ENCODE results near the gene FOXE1. TPM values are rescaled to one million over a fixed set of nuclear protein-coding genes. Genes with fewer than 3 reads are reported as not detected.

Gene FOXE1
- total RNA-seq, 1 experiment from 2014 or later, result 0.82 TPM

- POLR2A ChIA-PET, result no interaction called here
- H3K4me3 ChIP-seq (ENCODE audit: low read depth in 2 of 2, low read length in 2 of 2), result no peak overlapping the region
Measured at GRCh38 chr9:97866848-97867247, 13.8 kb downstream of the FOXE1 start.

GRCh38 chr9:97868859-97869258 is 15.8 kb downstream of the FOXE1 start:
- intact Hi-C loops (cut with micrococcal nuclease; ENCODE audit: unreplicated experiment) (no loop called here), in situ Hi-C loops (cut with HindIII; ENCODE audit: low pct_unique_long_range_greater_than_20kb, low sequenced_read_pairs) (no loop called here)
- DNase-seq (ENCODE audit: low read depth, low spot score) (no peak), ATAC-seq (no peak)
- H3K4me1 ChIP-seq (ENCODE audit: control insufficient read depth, insufficient read depth, low read length), result no peaks in the 10 kb centered on the region
- no peak overlapping the region for H3K4me3 ChIP-seq (ENCODE audit: low read depth in 2 of 2, low read length in 2 of 2)
- TF ChIP-seq REST (IDR thresholded peaks at IDR 0.05; ENCODE audit: insufficient read depth in 1 of 2, low read depth in 2 of 2, low read length in 1 of 2), result no peak
- no peak for TF ChIP-seq POLR2AphosphoS5 (IDR thresholded peaks at IDR 0.05; ENCODE audit: low read depth, low read length)
- TF ChIP-seq SIN3A (IDR thresholded peaks at IDR 0.05; ENCODE audit: borderline replicate concordance, insufficient read depth, low read depth, low read length), result no peak
- no peak for TF ChIP-seq TCF7L2 (IDR thresholded peaks at IDR 0.05; ENCODE audit: low read depth, low read length)
- TF ChIP-seq CTCF (IDR thresholded peaks at IDR 0.05), result no peak
- CTCF ChIA-PET, result no interaction called here
- H3K27ac ChIP-seq (ENCODE audit: low read length), result no peak overlapping the region
- no TSS peak for BruUV-seq (replicated peaks)
- no peaks in the 10 kb centered on the region for H3K27me3 ChIP-seq (ENCODE audit: control insufficient read depth, insufficient read depth, low read length)
- POLR2A ChIA-PET, result interaction anchor here (0.7 kb wide), 1 partner anchor 51 kb away, joined by 3 read pairs; no protein-coding TSS in a partner anchor
- no peaks in the 10 kb centered on the region for H3K9me3 ChIP-seq (ENCODE audit: control insufficient read depth, insufficient read depth, low read depth, low read length)
- no peaks in the 10 kb centered on the region for H3K36me3 ChIP-seq (ENCODE audit: control insufficient read depth, insufficient read depth, low read length)

More at GRCh38 chr9:97866848-97867247, 13.8 kb downstream of the FOXE1 start:
- Histone ChIP-seq H3K27me3 (ENCODE audit: control insufficient read depth, insufficient read depth, low read length) (no peaks in the 10 kb centered on the region), H3K4me1 (ENCODE audit: control insufficient read depth, insufficient read depth, low read length) (no peaks in the 10 kb centered on the region), H3K9me3 (ENCODE audit: control insufficient read depth, insufficient read depth, low read depth, low read length) (no peaks in the 10 kb centered on the region), H3K27ac (ENCODE audit: low read length) (no peak overlapping the region), H3K36me3 (ENCODE audit: control insufficient read depth, insufficient read depth, low read length) (no peaks in the 10 kb centered on the region)
- BruUV-seq (replicated peaks), result no TSS peak
- CTCF ChIA-PET, result no interaction called here
- DNase-seq (ENCODE audit: low read depth, low spot score) (no peak), ATAC-seq (no peak)
- in situ Hi-C loops (cut with HindIII; ENCODE audit: low pct_unique_long_range_greater_than_20kb, low sequenced_read_pairs), result no loop called here
- no peak for TF ChIP-seq CTCF (IDR thresholded peaks at IDR 0.05)
- no peak for TF ChIP-seq POLR2AphosphoS5 (IDR thresholded peaks at IDR 0.05; ENCODE audit: low read depth, low read length)
- no peak for TF ChIP-seq TCF7L2 (IDR thresholded peaks at IDR 0.05; ENCODE audit: low read depth, low read length)
- no peak for TF ChIP-seq SIN3A (IDR thresholded peaks at IDR 0.05; ENCODE audit: borderline replicate concordance, insufficient read depth, low read depth, low read length)
- intact Hi-C loops (cut with micrococcal nuclease; ENCODE audit: unreplicated experiment), result no loop called here
